Mesendoderm (in vitro differentiated cells): Measurements from ENCODE around the gene HMGXB4.

Experiments
- DNase-seq: peaks from one replicate; pipeline ENCODE4 v3.0.0; 2013
- H2AK5ac ChIP-seq: 2 replicates; pipeline ENCODE4 v1.6.1; 2013; ENCODE audit warnings: low read length, inconsistent platforms
- H2BK120ac ChIP-seq: 2 replicates; pipeline ENCODE4 v1.6.1; 2013; ENCODE audit warnings: low read depth, mild to moderate bottlenecking, low read length, moderate library complexity, mixed read lengths
- H2BK15ac ChIP-seq: replicated peaks from 2 replicates; pipeline ENCODE4 v1.6.1; 2013; ENCODE audit warnings: low read depth, mild to moderate bottlenecking, moderate library complexity
- H2BK5ac ChIP-seq: 2 replicates; pipeline ENCODE4 v1.6.1; 2013; ENCODE audit warnings: low read length, inconsistent platforms
- H3K18ac ChIP-seq: 2 replicates; pipeline ENCODE4 v1.6.1; 2013; ENCODE audit warnings: mild to moderate bottlenecking, low read length, mixed read lengths
- H3K23ac ChIP-seq: one replicate; pipeline ENCODE4 v1.6.1; 2013; ENCODE audit warnings: low read length
- H3K27ac ChIP-seq: 2 replicates; pipeline ENCODE4 v1.5.1; 2013; ENCODE audit warnings: low read depth, mild to moderate bottlenecking, inconsistent platforms, low read length, moderate library complexity
- H3K27me3 ChIP-seq: 2 replicates; pipeline ENCODE4 v1.6.1; 2013; ENCODE audit warnings: low read length, control low read depth, mild to moderate bottlenecking, inconsistent platforms; ENCODE audit not compliant: insufficient read depth, poor library complexity
- H3K36me3 ChIP-seq: 2 replicates; pipeline ENCODE4 v1.6.1; 2013; ENCODE audit warnings: low read length, inconsistent platforms; ENCODE audit not compliant: control insufficient read depth, insufficient read depth
- H3K4ac ChIP-seq: one replicate; pipeline ENCODE4 v1.6.1; 2013; ENCODE audit warnings: low read depth, mild to moderate bottlenecking, low read length, moderate library complexity
- H3K4me1 ChIP-seq: 2 replicates; pipeline ENCODE4 v1.6.1; 2013; ENCODE audit warnings: low read depth, low read length, inconsistent platforms; ENCODE audit not compliant: control insufficient read depth
- H3K4me2 ChIP-seq: 2 replicates; pipeline ENCODE4 v1.6.1; 2013; ENCODE audit warnings: low read length
- H3K4me3 ChIP-seq: 2 replicates; pipeline ENCODE4 v1.5.1; 2013; ENCODE audit warnings: mild to moderate bottlenecking, low read length
- H3K56ac ChIP-seq: one replicate; pipeline ENCODE4 v1.6.1; 2013; ENCODE audit warnings: low read length
- H3K79me1 ChIP-seq: 2 replicates; pipeline ENCODE4 v1.6.1; 2013; ENCODE audit warnings: low read length, inconsistent platforms
- H3K79me2 ChIP-seq: 2 replicates; pipeline ENCODE4 v1.6.1; 2013; ENCODE audit warnings: mild to moderate bottlenecking, low read length; ENCODE audit not compliant: control insufficient read depth, insufficient read depth
- H3K9ac ChIP-seq: 2 replicates; pipeline ENCODE4 v1.6.1; 2013; ENCODE audit warnings: low read length, inconsistent platforms
- H4K5ac ChIP-seq: one replicate; pipeline ENCODE4 v1.6.1; 2013; ENCODE audit warnings: low read length
- H4K8ac ChIP-seq: one replicate; pipeline ENCODE4 v1.6.1; 2013; ENCODE audit warnings: low read depth, mild to moderate bottlenecking, control low read depth, low read length, moderate library complexity
- WGBS: extraction: QIAGEN DNeasy Blood & Tissue Kit; methylation state at CpG from one replicate; pipeline ENCODE4 v1.1.7; 2013; ENCODE audit warnings: low lambda C conversion rate, missing lambda C conversion rate; ENCODE audit not compliant: insufficient coverage; ENCODE audit errors: extremely low coverage; 5-methylcytosine and 5-hydroxymethylcytosine counted together

HMGXB4 gene

GRCh38 chr22:35299673-35300499 lies 42.6 kb downstream of the HMGXB4 start, which contains the start of gene TOM1:
Gene TOM1, plus strand, starts transcription at chr22:35299894. Its CDS starts 35 bp downstream, at chr22:35299929.
- H2BK15ac ChIP-seq: no peak within 1 kb of the TSS
- WGBS: no CpG with 5 or more reads among the region's 64 CpGs
- H2BK5ac ChIP-seq: no peak within 1 kb of the TSS

GRCh38 chr22:35301372-35301874 lies 44.1 kb downstream of the HMGXB4 start:
- no peak overlapping the region for H3K4me2 ChIP-seq
- H3K27me3 ChIP-seq: no peaks in the 10 kb centered on the region
- no peak overlapping the region for H3K23ac ChIP-seq
- no peak overlapping the region for H3K4me3 ChIP-seq
- no CpG with 5 or more reads among the region's 17 CpGs for WGBS
- H3K56ac ChIP-seq: no peak overlapping the region
- H3K79me2 ChIP-seq: no peaks in the 10 kb centered on the region
- no peak overlapping the region for H2BK120ac ChIP-seq
- no peak overlapping the region for H3K27ac ChIP-seq
- H4K5ac ChIP-seq: no peak overlapping the region
- H4K8ac ChIP-seq: no peak overlapping the region
- no peak overlapping the region for H3K4ac ChIP-seq
- peaks cover 7% of the 10 kb centered on the region for H3K79me1 ChIP-seq
- DNase-seq: peak; percentile 37
- H3K36me3 ChIP-seq: no peaks in the 10 kb centered on the region
- H2BK15ac ChIP-seq: no peak overlapping the region
- H2AK5ac ChIP-seq: no peak overlapping the region
- no peak overlapping the region for H3K9ac ChIP-seq
- H3K18ac ChIP-seq: no peak overlapping the region
- H3K4me1 ChIP-seq: peaks cover 3% of the 10 kb centered on the region
- no peak overlapping the region for H2BK5ac ChIP-seq

More at GRCh38 chr22:35299673-35300499, 42.6 kb downstream of the HMGXB4 start, which contains the start of gene TOM1:
- peak within 1 kb of the TSS; percentile 23 for H3K27ac ChIP-seq
- peak within 1 kb of the TSS; percentile 91 for H3K4me3 ChIP-seq
- H3K18ac ChIP-seq: no peak within 1 kb of the TSS
- H3K4ac ChIP-seq: no peak within 1 kb of the TSS
- H3K4me2 ChIP-seq: peak within 1 kb of the TSS; percentile 91
- no peaks in the 10 kb centered on the region for H3K27me3 ChIP-seq
- H3K9ac ChIP-seq: peak within 1 kb of the TSS; percentile 96
- H4K5ac ChIP-seq: no peak within 1 kb of the TSS
- no peak within 1 kb of the TSS for H2BK120ac ChIP-seq
- peak within 1 kb of the TSS; percentile 93 for H3K56ac ChIP-seq
- H3K79me2 ChIP-seq: no peaks in the 10 kb centered on the region
- DNase-seq: peak; percentile 99
- no peaks in the 10 kb centered on the region for H3K4me1 ChIP-seq
- H2AK5ac ChIP-seq: no peak within 1 kb of the TSS
- no peak within 1 kb of the TSS for H4K8ac ChIP-seq
- H3K36me3 ChIP-seq: no peaks in the 10 kb centered on the region
- peak within 1 kb of the TSS; percentile 24 for H3K23ac ChIP-seq
- peaks cover 3% of the 10 kb centered on the region for H3K79me1 ChIP-seq

- no peak overlapping the region for H3K4ac ChIP-seq
- H3K27ac ChIP-seq: no peak overlapping the region
- H2AK5ac ChIP-seq: no peak overlapping the region
- H3K18ac ChIP-seq: no peak overlapping the region
- H3K36me3 ChIP-seq: no peaks in the 10 kb centered on the region
- H2BK120ac ChIP-seq: no peak overlapping the region
- DNase-seq: no peak
- no peak overlapping the region for H3K56ac ChIP-seq
- H3K4me2 ChIP-seq: no peak overlapping the region
- no peak overlapping the region for H3K9ac ChIP-seq
- H3K4me1 ChIP-seq: peaks cover 6% of the 10 kb centered on the region
- peaks cover 7% of the 10 kb centered on the region for H3K79me1 ChIP-seq
- no peaks in the 10 kb centered on the region for H3K27me3 ChIP-seq
- no peak overlapping the region for H4K8ac ChIP-seq
- no peak overlapping the region for H2BK5ac ChIP-seq
- WGBS: no CpG with 5 or more reads among the region's 5 CpGs
- H2BK15ac ChIP-seq: no peak overlapping the region
- H3K4me3 ChIP-seq: no peak overlapping the region
- no peaks in the 10 kb centered on the region for H3K79me2 ChIP-seq
- H3K23ac ChIP-seq: no peak overlapping the region
- no peak overlapping the region for H4K5ac ChIP-seq
Measured at GRCh38 chr22:35303029-35303624, 45.8 kb downstream of the HMGXB4 start.

- no peak for DNase-seq
- Histone ChIP-seq H2BK15ac (no peak overlapping the region), H3K79me2 (no peaks in the 10 kb centered on the region), H3K4me1 (peaks cover 6% of the 10 kb centered on the region), H3K4me3 (no peak overlapping the region), H3K56ac (no peak overlapping the region), H3K4me2 (no peak overlapping the region), H3K27me3 (no peaks in the 10 kb centered on the region), H3K9ac (no peak overlapping the region), H3K18ac (no peak overlapping the region), H4K8ac (no peak overlapping the region), H3K23ac (no peak overlapping the region), H3K79me1 (peaks cover 7% of the 10 kb centered on the region), H2BK120ac (no peak overlapping the region), H3K36me3 (no peaks in the 10 kb centered on the region), H3K4ac (no peak overlapping the region), H3K27ac (no peak overlapping the region), H2AK5ac (no peak overlapping the region), H4K5ac (no peak overlapping the region), H2BK5ac (no peak overlapping the region)
- WGBS: no CpG with 5 or more reads among the region's 8 CpGs
Measured at GRCh38 chr22:35305525-35306070, 48.3 kb downstream of the HMGXB4 start.

- no CpG with 5 or more reads among the region's 4 CpGs for WGBS
- H3K23ac ChIP-seq: no peak overlapping the region
- no peaks in the 10 kb centered on the region for H3K27me3 ChIP-seq
- no peak overlapping the region for H2BK5ac ChIP-seq
- H4K5ac ChIP-seq: no peak overlapping the region
- peaks cover 6% of the 10 kb centered on the region for H3K4me1 ChIP-seq
- no peak overlapping the region for H2BK15ac ChIP-seq
- H2BK120ac ChIP-seq: no peak overlapping the region
- DNase-seq: no peak
- H3K56ac ChIP-seq: peak overlapping the region; percentile 7
- H3K36me3 ChIP-seq: no peaks in the 10 kb centered on the region
- no peak overlapping the region for H3K4ac ChIP-seq
- H3K4me2 ChIP-seq: no peak overlapping the region
- no peak overlapping the region for H3K18ac ChIP-seq
- no peak overlapping the region for H3K4me3 ChIP-seq
- no peak overlapping the region for H3K27ac ChIP-seq
- H3K79me2 ChIP-seq: no peaks in the 10 kb centered on the region
- peaks cover 5% of the 10 kb centered on the region for H3K79me1 ChIP-seq
- no peak overlapping the region for H3K9ac ChIP-seq
- no peak overlapping the region for H2AK5ac ChIP-seq
- no peak overlapping the region for H4K8ac ChIP-seq
Measured at GRCh38 chr22:35306350-35306967, 49.2 kb downstream of the HMGXB4 start.
